T-helper 2 cell treated with Interferon-gamma antibody and Interleukin-4, amounts not matched to agents 100 ng/mL and 5 ng/mL, for 36 hours (primary cell): ENCODE results near the gene TUBB2B. TPM values are rescaled to one million over a fixed set of nuclear protein-coding genes. Genes with fewer than 3 reads are reported as not detected.

Experiments used
- intact Hi-C: fragments of 100-400 bp; cut with micrococcal nuclease; formaldehyde crosslinking; loops from one replicate; pipeline ENCODE4 v1.15.1; 2023
- total RNA-seq: library from RNA; stranded (reverse); gene quantifications from 2 replicates; pipeline ENCODE4 v1.2.3, GENCODE V29; 2022

TUBB2B gene
- total RNA-seq = 0.30 and 0.32 TPM in 2 replicates

DNA sequence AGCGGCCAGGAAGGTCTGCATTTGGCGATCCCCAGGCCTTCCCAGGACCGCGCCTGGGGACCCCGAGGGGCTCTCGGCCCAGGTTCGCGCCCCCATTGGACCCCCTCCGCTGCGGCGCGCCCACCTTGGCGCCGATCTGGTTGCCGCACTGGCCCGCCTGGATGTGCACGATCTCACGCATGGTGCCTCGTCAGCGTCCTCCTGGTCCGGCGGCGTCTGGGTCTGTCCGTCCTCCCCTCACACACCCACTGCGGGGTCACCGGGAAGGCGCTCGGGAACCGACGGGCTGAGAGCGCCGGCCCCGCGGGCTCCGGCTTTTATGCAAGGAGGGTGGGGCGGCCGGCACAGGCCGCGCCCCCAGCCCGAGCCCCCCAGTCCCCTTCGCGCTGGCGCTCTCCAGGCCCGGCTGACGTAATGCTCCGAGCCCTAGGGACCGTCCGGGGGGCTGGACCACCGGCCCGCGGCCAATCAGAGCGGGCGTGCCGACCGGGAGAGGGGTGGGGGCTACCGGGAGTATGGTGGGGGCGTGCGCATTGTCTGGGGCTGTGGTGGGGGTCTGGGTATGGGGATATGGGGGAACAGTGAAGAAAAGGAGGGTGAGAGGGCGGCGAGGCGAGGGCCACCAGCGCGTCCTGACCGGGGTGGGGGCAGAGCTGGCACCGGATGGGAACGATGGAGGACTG is at the start of gene TUBB2B:
TSS of gene TUBB2B (minus strand) at position 291 of the 683 bp plus-strand sequence. CDS start at position 181, 110 bp downstream.
- intact Hi-C loops = loop anchor here (5.0 kb wide), 1 partner anchor 65 kb away; no protein-coding TSS in a partner anchor

DNA sequence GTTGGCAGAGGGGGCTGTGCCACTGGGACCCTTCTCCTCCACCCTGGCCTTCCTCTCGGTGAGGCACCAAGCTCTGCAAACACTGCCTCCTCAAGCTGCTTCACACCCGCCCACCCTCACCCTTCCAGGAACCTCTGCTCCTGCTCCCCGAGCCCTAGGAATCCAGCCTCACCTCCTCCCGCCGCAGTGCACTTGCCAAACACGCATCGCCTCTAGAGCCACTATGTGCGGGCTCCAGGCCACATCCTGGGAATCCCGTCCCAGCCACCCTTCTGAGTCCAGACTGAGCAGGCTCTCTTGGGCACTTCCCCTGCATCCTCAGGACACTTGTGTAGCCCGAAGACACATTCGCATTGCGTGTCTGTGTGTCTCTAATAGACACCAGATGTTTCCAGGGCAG is 49.8 kb upstream of the TUBB2B start:
- intact Hi-C loops = loop anchor here (5.0 to 10.0 kb wide), 2 partner anchors 235 to 718 kb away; no protein-coding TSS in a partner anchor

DNA sequence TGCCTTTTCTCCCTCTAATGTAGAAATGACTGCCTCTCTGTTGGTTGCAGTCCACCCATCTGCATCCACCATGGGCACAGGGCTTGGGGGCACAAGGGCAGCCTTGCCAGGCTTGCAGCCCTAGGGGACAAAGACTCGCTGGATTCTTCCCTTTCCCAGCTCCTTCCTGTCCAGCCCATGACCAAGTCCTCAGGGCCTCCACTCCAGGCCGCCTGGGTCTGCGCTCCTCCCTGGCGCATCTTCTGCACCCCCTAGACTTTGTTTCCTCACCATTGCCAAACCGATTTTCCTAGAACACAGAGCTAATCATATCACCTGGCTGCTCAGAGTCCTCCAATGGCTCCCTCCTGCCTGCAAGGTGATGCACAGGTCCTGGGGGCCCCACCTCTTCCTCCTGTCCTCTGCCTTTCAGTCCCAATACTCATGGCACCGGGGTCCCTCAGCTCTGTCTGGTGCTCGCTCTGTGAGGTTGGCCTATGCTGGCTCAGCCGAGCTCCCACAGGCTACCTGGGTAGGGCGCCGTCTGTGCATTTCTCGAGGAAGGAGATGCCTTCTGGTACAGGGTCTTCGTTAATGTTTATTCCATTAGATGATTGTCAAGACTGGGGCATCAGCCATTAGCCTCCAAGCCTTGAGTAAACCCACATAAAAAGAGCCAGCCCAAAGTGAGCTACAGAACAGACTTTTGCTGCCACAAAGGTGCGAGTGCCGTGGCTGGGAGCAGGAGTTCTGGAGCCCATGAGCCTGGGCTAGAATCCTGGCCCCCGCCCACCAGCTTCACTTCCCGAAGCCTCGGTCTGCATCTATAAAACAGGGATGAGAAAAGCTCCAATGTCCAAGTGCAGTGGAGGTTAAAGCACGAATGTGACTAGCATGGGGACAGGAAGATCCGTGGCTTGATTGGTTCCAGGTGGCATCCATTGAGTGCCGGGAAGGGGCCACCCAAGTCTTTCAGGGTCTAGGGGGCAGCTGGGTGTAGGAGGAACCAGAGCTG is 49.0 kb upstream of the TUBB2B start:
- intact Hi-C loops = loop anchor here (5.0 to 10.0 kb wide), 2 partner anchors 236 to 718 kb away; no protein-coding TSS in a partner anchor

DNA sequence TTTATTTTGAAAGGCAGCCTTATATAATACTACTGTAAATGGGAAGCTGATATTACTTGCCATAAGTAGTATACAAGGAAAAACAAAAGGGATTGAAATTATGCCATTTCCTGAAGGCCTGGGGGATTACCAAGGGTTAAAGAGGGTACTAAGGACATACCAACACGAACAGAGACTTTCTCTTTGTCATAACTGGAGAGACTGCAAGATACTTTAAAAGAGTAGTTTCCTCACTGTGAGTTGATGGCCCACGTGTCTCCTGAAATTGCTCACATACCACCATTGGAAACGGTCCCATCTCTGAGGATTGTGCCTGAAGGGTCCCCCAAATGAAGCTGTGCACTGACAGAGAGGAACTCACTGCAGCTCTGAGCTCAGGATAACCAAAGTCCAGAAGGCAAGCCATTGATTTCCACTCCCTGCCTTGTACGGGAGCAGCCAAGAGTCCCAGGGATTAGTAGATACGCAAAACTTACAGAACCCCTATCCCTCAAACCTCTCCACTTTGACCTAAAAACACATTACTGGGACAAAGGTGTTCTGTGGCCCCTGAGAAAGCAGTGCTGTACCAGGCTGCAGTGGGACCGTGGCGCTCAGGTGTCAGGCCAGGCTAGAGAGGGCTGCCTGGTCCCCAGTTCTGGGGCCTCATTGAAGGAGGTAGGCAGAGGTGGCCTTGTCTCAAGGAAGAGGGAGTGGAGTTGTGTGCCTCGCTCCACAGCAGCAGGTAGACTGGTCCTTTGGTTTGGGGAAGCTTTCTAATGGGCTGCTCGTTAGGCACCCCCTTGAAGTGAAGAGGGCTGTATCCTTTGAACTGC is 46.5 kb upstream of the TUBB2B start:
- intact Hi-C loops = loop anchor here (10.0 kb wide), 1 partner anchor 721 kb away; no protein-coding TSS in a partner anchor

DNA sequence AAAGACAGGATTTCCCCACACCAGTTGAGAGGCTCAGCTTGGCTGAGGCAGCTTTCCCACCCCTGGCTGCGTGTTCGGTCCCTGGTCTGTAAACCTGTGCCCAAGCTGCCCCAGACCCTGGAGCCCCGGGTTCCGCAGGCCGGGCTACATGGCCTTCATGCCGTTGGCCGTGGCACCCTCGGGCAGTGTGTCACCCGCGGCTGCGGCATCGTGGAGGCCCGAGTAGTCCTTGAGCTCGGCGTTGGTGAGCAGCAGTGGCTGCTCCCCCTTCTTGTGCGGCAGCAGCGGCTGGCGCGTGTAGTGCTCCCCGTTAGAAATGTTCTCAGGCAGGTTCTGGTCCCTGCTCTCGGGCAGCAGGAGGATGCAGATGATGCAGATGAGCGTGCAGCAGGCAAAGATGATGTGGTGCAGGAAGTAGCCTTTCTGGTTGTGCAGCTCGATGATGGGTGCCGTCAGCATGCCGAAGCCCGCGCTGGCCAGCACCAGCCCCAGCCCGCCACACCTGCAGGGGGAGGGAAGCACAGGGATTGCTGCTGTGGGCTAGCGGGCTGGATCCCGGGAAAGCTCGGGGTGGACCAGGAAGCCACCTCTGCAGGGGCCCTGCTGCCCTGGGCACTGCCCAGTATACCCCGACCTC is 45.6 kb upstream of the TUBB2B start:
- intact Hi-C loops = loop anchor here (10.0 kb wide), 1 partner anchor 722 kb away; no protein-coding TSS in a partner anchor

DNA sequence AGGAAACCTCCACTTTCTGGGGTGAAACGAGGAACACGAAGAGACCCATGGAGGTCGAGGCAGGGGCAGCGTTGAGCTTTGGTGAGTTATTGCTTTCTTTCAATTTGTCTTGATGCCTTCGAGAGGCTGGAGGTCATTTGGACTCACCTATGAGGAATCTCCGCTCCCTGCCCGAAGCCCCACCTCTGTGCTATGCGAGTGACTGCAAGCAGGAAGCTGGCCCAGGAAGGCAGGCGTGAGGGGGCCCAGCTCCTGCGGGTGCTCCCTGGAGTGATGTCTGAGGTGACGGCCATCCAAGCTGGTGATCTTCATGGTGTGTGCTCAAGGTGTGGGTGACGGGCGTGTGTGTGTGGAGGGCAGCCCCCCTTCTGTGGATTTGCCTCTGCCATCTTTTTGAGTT is 44.3 kb upstream of the TUBB2B start:
- intact Hi-C loops = loop anchor here (10.0 kb wide), 1 partner anchor 723 kb away; no protein-coding TSS in a partner anchor

DNA sequence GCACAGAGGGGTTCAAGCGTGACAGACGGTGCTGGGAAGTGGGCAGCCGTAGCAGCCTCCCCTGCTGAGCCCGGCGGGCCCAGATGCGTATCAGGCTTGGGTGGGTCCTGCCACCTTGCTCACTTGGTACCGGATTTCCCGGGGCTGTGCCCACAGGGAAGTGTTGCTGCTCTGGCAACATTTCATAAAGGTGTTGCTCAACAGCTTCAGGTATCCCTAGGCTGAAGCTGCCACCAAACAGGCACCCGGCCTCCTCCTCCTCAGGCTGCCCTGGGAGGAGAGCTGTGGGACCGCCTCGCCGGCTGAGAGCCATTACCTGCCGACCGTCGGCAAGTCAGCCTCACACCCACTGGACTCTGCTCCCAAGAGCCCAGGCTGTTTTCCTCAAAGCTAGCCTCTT is 42.8 kb upstream of the TUBB2B start:
- intact Hi-C loops = loop anchor here (10.0 kb wide), 1 partner anchor 725 kb away; no protein-coding TSS in a partner anchor

DNA sequence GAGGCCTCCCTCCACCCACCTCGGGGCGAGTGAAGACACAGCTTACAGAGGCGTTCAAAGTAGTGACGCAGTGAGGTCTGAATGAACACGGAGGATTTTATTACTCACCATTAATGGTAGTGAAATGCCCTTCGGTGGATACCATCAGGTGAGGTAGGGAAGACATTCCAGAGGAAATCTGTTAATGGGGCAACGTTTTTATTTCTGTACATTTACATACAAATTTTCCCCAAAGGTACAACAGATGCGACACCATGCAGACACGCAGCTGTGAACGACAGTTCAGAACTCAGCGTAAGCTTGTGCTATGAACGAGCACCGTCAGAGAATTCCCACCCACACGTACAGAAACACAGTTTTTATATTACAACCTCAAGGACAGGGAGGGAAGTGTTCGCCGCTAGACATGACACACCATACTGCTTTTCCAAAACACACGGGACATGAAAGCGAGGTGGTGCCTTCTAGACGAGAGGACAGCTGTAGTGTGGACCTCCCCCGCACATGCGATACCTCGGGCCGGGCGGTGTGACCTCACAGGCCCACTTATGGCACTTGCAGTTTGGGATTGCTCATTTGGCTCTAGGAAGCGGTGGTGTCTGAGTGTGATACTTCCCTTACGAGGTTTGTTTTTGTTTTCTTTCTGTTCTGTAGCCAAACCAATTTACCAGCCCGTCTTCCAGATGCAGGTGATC is 42.0 kb upstream of the TUBB2B start:
- intact Hi-C loops = no loop called here

DNA sequence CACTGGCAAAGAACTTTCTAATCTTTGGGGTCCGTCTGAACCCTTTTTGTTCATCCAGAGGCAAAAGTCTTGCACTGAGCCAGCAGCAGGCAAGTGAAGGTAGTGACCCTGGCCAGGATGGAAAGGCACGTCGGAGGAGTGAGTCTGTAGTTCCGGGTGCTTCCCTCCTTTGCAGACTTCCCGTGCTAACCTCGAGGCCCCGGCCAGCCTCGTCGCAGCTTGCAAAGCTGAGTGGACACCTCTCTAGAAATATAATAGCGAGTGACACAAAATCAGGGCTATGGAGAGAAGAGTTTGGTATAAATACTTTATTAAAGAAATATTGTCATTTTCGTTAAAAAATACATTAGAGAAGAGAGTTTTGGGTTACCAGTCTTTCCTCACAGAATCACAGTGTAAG is 41.2 kb upstream of the TUBB2B start:
- intact Hi-C loops = no loop called here

DNA sequence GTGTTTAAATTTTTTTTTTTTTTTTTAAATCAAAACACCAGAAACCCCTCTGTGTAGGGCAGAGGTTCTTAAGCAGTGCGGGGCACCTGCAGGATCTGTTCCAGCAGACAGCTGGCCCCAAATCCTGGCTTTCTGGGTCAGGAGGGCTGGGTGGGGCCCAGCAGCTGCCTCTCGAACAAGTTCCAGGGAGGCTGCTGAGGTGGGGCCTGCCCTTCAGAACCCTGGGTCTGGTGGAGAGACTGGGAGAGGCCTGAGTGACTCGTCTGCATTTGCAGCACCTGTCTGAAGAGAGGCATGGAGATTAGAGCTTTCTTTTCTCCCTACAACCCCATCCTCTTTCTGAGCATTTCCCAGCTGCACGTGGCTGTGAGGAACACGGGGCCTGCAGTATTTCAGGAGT is 39.7 kb upstream of the TUBB2B start:
- intact Hi-C loops = no loop called here

DNA sequence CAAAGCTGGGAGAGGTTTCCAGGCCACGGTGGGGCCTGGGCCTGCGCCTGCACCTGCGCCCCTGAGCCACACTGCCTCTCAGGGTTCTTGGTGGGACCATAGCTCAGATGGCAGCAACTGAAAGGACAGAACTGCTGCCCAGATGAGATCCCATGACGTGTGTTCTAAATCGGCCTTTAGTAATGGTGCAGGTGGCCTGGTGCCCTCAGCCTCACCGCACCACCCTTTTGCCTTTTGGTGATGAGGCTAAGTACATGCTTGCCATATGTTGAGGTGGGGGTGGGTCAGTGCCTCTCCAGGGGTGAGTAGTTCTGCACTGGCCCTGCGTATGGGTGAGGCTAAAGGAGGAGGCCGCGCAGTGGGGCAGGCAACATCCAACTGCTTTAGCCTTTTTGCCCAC is 38.7 kb upstream of the TUBB2B start:
- intact Hi-C loops = no loop called here

DNA sequence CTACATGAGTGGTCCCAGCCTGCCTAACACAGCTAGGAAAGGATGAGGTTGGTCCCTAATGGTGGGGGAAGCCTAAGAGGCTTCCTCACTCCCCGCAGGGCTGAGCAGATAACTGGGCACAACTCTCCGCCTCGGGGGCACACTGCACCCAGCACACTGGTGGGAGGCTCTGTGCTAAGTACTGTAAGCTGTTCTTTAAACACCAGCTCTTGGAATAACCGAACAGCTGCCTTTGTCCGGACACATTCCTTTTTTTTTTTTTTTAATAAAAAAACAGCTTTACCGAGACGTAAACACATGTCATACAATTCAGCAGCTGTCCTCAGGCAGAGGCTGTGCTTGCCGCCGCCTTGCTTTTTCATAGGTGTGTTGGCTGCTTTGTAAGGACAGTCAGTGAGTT is 38.2 kb upstream of the TUBB2B start:
- intact Hi-C loops = no loop called here

DNA sequence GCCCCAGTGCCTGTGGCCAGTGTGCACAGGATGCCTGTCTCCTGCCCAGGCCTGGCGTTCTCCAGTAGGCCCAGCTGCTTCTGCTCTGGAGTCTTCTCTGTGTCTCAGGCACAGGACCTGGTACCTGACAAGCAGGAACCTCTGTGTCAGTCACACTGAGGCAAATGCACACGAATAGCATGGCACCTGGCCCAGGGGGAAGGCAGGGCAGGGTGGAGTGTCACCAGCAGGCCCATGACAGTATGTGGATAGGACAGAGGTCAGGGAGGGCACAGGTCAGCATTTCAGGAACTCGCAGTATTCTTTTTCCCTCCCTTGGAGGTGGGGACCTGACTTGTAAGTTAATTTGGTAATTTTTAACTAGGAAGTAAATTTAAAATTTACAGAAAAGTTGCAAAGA is 36.9 kb upstream of the TUBB2B start:
- intact Hi-C loops = no loop called here

DNA sequence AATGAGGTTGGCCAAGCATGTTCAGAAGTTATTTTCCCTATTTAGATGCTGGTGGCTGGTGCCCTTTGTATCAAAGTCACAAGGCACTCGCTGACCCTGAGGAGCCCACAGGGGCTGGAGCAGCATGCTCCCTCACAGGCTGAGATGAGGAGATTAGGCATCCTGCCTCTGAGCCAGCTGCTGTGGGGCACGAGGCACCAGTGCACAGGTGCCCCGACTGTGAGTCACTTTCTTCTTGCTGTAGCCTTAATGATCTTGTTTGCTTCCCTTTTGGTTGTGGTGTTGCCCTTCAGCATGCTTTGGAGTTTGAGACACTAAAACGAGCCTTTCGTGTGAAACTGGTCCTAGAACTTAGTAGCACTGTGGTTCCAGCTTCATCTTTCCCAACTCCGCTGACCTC is 35.6 kb upstream of the TUBB2B start:
- intact Hi-C loops = no loop called here

DNA sequence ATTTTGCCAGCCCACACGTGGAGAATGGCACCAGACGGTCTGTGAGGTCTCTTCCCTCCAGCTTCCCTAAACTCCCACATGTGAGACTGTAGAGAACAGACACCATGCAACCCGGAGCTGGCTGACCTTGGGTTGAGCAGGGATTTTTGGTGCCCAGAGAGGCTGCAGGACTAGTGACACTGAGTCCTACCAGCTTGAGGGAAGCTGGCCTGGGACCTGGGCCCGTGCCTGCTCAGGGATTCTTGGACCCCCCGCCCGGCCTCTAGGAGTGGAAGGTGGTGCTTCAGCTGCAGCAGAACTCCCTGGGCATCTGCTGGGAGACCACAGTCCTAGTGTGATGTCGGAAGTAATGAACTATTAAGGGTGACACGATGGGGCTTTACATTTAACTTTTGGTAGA is 34.5 kb upstream of the TUBB2B start:
- intact Hi-C loops = no loop called here

DNA sequence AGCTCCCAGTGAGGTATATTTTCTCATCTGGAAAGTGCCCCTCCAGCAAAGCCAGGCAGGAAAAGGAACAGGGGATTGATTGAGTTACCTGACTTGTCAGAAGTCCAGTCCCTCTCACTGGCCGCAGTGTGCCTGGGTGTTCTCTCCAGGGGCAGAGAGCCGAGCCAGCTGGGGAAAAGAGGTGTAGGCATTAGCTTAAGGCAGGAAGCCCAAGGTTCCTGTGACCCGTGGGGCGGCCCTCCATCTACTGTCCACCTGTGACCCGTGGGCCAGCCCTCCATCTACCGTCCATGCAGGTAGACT is 34.0 kb upstream of the TUBB2B start:
- intact Hi-C loops = no loop called here

DNA sequence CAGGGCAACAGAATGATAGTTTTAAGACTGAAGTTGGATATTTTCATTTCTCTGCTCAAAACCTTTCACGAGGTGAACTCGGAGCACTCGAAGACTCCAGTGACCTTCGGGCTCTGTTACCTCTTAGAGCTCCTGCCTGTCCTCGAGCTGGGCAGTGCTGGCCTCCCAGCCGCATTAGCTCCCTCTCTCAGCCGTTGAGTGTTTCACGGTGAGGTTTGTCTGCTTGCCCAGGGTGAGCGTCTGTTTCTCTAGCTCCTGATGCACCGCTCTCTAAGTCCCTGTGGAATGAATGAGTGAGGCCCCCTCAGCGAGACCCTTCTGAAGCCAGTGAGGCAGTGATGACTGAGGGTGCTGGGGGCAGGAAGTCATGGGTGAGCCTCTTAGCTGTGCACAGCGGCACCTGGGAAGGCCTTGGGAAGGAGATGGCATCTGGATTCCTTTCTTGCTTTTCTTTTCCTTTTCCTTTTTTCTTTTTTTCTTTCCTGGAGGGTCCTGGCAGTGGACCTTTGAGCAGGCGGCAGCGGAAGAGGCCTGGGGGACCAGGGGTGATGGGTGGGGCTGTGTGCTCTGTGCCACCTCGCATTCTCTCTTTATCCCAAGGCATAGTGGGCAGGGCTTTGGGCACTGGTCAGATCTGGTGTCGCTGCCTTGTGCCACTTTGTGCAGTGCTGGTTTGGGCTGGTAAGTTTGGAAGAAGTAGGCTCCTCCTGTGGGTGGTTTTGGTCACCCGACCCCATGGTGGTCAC is 33.5 kb upstream of the TUBB2B start:
- intact Hi-C loops = no loop called here

DNA sequence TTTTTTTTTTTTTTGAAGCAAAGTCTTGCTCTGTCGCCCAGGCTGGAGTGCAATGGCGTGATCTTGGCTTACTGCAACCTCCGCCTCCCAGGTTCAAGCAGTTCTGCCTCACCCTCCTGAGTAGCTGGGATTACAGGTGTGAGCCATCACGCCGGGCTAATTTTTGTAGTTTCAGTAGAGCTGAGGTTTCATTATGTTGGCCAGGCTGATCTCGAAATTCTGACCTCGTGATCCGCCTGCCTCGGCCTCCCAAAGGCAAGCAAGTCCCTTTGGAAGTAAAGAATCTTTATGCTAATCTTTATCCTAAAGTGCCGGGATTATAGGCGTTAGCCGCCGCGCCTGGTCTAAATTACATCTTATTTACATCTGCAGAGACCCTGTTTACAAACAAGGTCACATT is 32.8 kb upstream of the TUBB2B start:
- intact Hi-C loops = no loop called here

DNA sequence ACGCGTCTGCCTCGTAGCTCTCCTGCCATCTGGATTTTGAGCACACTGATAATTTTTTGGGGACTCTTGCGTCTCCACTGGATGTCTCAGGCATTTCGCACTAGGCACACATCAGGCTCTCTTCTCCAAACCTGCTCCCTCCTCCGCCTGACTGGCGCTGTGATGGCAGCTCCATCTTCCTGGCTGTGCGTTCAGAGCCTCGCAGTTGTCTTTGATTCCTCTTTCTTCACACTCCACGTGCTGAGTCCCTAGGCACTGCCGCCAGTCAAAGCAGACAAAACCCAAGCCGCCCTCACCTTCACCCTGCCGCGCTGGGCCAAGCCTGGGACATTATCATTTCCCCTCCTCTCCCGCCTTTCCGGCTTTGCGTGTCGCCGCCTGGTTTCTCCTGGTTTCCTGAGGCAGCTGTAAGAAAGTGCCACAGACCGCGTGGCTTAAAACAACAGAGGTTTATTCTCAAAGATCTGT is 32.1 kb upstream of the TUBB2B start:
- intact Hi-C loops = loop anchor here (1.0 to 10.0 kb wide), 7 partner anchors 103 to 758 kb away; partner anchors contain the start of genes FAM50B, NQO2, RIPK1 and TUBB2A
